Activated naive CD8-positive, alpha-beta T cell treated with anti-CD3 and anti-CD28 coated beads for 36 hours (primary cell): ENCODE results near the gene ITIH5. TPM values are rescaled to one million over a fixed set of nuclear protein-coding genes. Genes with fewer than 3 reads are reported as not detected.

Source experiments
- DNase-seq: peaks from one replicate; pipeline ENCODE4 v3.0.0; 2021
- H3K27ac Mint-ChIP-seq: one replicate; pipeline ENCODE4 v1.8.0; 2022; ENCODE audit warnings: mild to moderate bottlenecking, moderate library complexity, mixed read lengths
- H3K27me3 Mint-ChIP-seq: one replicate; pipeline ENCODE4 v1.8.0; 2022; ENCODE audit warnings: mild to moderate bottlenecking, mixed read lengths
- H3K36me3 Mint-ChIP-seq: one replicate; pipeline ENCODE4 v1.8.0; 2021; ENCODE audit warnings: mild to moderate bottlenecking, mixed read lengths
- H3K4me1 Mint-ChIP-seq: one replicate; pipeline ENCODE4 v1.8.0; 2021; ENCODE audit warnings: mixed read lengths
- H3K4me3 Mint-ChIP-seq: one replicate; pipeline ENCODE4 v1.8.0; 2022; ENCODE audit warnings: mild to moderate bottlenecking, moderate library complexity, mixed read lengths
- H3K9me3 Mint-ChIP-seq: one replicate; pipeline ENCODE4 v1.8.0; 2022; ENCODE audit warnings: mixed read lengths
- total RNA-seq, 2 experiments: library from RNA; stranded (reverse); gene quantifications; one replicate each; pipeline ENCODE4 v1.2.3, GENCODE V29; 2021

ITIH5 gene
- total RNA-seq, 2 experiments from 2014 or later = not detected

DNA sequence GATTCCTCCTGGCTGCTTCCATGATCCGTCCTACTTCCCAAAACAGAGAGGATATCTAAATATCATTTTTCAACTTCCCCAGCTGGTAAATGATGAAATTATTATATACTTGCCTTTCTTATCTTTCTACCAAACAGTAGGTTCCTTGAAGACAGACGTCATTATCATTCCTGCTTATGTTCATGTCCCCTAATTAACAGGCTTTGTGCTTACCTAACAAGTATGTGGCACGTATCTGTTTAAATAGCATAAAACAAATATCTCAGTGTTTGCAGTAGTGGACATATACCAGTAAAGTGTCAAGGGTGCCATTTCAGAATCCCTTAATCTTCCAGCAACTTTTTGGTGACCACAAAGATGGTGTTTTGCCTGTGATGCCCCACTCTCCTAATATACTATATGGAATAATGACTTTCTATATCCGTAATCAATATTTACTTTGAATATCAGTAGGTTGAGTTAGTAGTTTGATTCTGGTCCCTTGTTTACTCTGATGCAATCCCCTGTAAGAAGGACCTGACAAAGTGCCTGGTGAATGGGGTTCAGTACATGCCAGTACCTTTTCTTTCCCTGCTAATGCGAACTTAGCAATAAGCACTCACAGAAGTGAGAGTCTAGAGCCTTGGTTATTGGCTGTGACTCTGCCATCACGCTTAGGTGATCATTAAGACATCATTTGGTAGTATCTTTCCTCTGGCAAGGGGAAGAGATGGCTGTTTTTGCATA, 124.4 kb downstream of the ITIH5 start:
- H3K36me3 Mint-ChIP-seq = peaks cover 15% of the 10 kb centered on the region
- peaks cover 18% of the 10 kb centered on the region for H3K4me1 Mint-ChIP-seq
- H3K27me3 Mint-ChIP-seq = no peaks in the 10 kb centered on the region
- H3K27ac Mint-ChIP-seq = no peak overlapping the region
- no peak overlapping the region for H3K4me3 Mint-ChIP-seq
- DNase-seq = no peak
- peaks cover 9% of the 10 kb centered on the region for H3K9me3 Mint-ChIP-seq

DNA sequence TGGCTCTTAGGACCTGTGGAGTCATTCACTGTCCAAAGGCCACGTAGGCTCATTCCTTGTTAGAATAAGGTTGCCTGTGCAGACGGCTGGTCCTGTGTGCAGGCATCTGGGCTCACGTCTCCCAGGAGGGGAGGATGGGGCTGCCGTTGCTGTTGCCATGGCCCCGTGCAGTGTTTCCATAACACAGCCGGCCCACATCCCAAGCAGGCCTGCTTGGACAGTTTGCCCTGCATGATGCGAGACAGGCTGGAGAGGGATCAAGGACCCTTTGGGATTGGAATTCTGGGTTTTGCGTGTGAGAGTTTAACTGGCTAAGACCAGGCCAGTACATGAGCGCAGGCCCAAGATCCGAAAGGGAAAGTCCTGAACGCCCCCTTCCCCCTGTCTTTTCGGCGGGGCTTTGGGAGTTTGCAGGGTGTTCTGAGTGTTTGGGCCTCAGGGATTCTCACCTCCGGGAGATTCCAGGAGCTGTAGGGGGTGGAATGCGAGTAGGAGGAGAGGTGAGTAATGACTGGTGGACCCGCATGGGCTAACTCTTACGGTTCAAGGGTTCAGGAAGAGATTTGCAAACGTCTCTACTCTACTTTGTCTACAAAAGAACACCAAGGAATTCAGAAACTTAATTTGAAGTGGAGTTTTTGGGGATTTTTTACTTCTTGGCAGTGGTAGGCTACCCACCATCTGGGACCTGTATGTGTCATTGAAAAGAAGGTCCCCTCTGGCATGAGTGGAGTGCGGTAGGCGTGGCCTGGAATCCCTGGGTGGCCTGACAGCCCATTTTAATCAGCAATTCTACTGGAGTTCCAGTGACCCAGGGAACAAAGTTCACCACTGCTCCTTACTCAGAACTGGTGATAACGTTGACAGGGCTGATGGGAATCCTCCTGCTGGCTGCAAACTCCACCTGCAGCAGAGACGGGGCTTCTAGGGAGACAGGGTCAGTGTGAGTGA, 125.4 kb downstream of the ITIH5 start:
- DNase-seq = no peak
- Mint-ChIP-seq H3K27ac (no peak overlapping the region), H3K4me3 (no peak overlapping the region), H3K9me3 (peaks cover 9% of the 10 kb centered on the region), H3K4me1 (peaks cover 18% of the 10 kb centered on the region), H3K27me3 (no peaks in the 10 kb centered on the region), H3K36me3 (peaks cover 15% of the 10 kb centered on the region)

DNA sequence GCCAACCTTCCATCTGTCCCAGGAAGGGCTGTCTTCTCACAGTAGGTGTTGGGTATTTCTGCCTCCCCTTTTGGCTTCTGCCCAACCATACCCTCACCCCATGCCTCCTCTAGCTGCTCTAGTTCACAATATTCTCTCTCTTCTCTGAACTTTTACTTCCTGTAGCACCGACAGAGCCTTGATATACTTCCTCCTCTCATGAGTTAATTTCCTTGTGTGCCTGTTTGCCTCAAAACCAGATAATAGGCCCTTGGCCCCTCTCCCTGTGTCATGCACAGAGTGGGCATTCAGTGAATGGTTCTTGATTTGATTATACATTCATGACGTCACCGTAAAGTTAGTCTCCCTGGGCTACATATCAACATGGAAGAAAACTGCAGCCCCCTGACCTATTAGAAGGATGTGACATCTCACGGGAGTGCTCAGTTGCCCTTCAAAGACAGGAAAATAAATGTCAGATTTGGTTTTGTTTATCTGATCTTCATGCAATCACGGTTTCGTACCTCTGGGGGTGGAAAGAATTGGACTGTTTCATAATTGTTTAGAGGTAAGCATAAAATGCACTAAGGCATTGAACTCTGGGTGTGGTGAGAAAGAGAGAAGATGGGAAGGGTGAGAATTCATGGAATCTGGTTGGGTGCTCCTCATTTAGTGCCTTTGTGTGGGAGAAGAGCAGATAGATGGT, 127.7 kb downstream of the ITIH5 start:
- H3K4me1 Mint-ChIP-seq = peaks cover 18% of the 10 kb centered on the region
- H3K9me3 Mint-ChIP-seq = peaks cover 9% of the 10 kb centered on the region
- H3K27ac Mint-ChIP-seq = peak overlapping the region; percentile 92
- H3K4me3 Mint-ChIP-seq = peak overlapping the region; percentile 57
- H3K27me3 Mint-ChIP-seq = no peaks in the 10 kb centered on the region
- peak; percentile 37 for DNase-seq
- H3K36me3 Mint-ChIP-seq = peaks cover 15% of the 10 kb centered on the region

DNA sequence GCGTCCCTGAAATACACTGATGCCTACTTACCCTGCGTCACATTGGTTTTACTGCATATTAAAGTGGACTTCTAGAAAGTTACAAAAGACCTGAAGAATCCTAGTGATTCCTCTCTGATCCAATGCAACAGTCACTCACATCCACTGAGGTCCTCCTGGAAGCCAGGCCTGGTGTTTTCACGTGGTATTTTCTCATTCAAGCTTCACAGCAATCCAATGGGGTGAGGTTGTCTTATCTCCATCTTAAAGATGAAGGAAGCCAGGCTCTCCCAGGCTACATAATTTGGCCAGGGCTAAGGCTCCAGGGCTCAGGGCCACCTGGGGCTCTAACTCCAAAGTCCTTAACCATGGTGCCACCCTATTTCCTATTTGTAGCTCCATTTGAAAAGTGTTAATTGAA, 129.6 kb downstream of the ITIH5 start:
- Mint-ChIP-seq H3K4me3 (no peak overlapping the region), H3K36me3 (peaks cover 15% of the 10 kb centered on the region), H3K9me3 (peaks cover 9% of the 10 kb centered on the region), H3K27ac (no peak overlapping the region), H3K27me3 (no peaks in the 10 kb centered on the region), H3K4me1 (peaks cover 18% of the 10 kb centered on the region)
- DNase-seq = no peak

DNA sequence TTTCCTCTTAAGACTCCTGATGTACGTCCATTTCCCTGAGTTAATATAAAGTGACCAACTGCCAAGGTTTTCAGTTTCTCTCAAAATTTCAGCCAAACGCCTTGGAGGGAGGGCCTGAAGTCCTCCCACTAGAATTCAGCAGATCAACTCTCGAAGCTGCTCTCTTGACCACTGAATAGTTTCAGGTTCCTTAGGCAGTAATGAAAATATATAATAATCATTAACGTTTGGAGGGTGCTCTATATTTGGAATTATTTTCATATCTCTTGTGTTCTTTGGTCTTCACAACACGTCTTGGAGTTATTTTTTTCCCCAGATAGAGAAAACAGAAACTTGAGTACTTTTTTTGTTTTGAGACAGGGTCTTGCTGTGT, 132.3 kb downstream of the ITIH5 start:
- no peak overlapping the region for H3K4me3 Mint-ChIP-seq
- H3K36me3 Mint-ChIP-seq = peaks cover 14% of the 10 kb centered on the region
- peaks cover 15% of the 10 kb centered on the region for H3K4me1 Mint-ChIP-seq
- peaks cover 7% of the 10 kb centered on the region for H3K27me3 Mint-ChIP-seq
- no peak for DNase-seq
- no peak overlapping the region for H3K27ac Mint-ChIP-seq
- H3K9me3 Mint-ChIP-seq = peaks cover 9% of the 10 kb centered on the region

DNA sequence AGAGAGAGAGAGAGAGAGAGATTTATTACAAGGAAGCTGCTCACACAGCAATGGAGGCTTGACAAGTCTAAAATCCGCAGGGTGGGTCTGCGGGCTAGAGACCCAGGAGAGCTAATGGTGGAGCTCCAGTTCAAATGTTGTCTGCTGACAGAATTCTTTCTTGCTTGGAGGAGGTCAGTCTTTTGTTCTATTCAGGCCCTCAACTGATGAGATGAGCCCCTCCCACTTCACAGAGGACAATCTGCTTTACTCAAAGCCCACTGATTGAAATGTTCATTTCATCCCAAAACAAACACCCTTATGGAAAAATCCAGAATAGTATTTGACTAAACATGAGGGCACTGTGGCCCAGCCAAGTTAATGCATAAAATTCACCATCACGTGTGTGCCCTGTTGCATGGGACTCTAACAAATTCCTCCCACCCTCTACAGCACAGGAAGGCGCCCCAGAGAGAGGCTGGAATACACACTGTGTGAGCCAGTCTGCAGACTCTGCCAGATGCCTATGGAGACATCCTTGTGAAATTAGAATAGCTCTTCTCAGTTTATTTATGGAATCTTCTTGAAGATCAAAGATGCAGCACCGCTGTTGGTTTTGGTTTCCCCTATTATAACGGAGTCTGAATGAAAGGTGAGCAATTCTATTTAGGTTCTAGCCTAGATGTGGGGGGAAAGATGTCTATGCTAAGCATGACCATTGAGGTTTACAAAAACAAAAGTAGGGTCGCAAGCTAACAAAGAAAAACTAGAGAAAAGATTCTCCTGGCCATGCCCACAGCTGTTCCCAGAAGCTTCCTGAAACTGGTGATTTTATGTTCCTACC, 132.9 kb downstream of the ITIH5 start:
- Mint-ChIP-seq H3K4me1 (peaks cover 9% of the 10 kb centered on the region), H3K27ac (no peak overlapping the region), H3K9me3 (peaks cover 7% of the 10 kb centered on the region), H3K27me3 (peaks cover 7% of the 10 kb centered on the region), H3K36me3 (peaks cover 11% of the 10 kb centered on the region), H3K4me3 (no peak overlapping the region)
- no peak for DNase-seq

DNA sequence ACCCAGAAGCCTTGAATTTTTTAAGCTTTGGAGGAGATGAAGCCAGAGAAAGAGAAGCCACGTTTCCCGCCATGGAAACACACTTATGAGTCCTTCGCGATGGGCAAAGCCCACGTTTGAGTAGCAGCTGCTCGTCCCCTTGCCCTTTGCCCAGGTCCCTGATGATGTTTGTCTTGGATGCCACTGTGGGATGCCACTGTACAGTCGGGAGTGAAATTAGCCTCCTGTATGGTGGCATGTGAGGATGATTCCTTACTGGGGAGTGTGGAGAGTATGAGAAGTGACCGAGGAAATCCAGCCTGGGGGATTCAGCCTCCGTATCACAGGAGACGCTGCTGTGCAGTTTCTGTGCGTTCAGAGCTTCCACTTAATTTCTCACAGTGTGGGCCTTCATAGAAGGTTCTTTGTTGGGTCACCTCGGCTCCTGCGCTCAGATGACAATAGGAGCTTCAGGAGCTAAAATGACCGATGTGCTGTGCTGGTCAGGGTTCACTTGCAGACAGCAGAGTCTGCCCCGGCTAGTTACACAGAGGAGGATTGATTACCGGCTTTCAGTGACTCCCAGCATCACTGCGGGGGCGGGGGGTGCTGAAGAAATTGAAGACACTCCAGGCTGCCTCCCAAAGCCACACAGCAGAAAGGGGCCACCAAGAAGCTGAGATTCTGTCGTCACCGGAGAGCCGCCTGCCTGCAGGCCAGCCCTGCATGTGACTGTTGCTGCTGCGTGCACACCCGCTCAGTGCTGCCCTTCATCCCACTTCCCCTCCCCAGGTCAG, 133.9 kb downstream of the ITIH5 start:
- Mint-ChIP-seq H3K4me3 (no peak overlapping the region), H3K9me3 (no peaks in the 10 kb centered on the region), H3K27ac (no peak overlapping the region), H3K4me1 (no peaks in the 10 kb centered on the region), H3K36me3 (peaks cover 3% of the 10 kb centered on the region), H3K27me3 (peaks cover 7% of the 10 kb centered on the region)
- no peak for DNase-seq

GRCh38 chr10:7529638-7530037, 137.1 kb downstream of the ITIH5 start:
- Mint-ChIP-seq H3K4me3 (no peak overlapping the region), H3K27me3 (peaks cover 7% of the 10 kb centered on the region), H3K9me3 (no peaks in the 10 kb centered on the region), H3K4me1 (peaks cover 3% of the 10 kb centered on the region), H3K27ac (no peak overlapping the region), H3K36me3 (no peaks in the 10 kb centered on the region)
- no peak for DNase-seq

DNA sequence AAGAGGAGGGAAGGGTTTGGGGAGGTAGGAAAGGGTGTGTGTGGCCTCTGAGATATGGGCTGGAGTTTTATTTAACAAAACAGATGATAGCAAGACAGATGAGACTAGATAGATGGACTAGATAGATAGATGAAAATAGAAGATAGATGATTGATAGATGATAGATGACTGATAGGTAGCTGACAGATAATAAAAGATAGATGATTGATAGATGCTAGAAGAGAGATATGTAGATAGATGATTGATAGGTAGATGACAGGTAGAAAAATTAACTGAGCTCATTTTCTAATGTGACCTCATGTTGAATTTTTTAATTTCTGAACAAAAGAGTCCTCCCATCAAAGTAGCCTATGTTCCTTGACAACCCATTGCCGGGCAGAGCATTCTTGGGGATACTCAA, 139.3 kb downstream of the ITIH5 start:
- Mint-ChIP-seq H3K27ac (no peak overlapping the region), H3K9me3 (no peaks in the 10 kb centered on the region), H3K27me3 (peaks cover 7% of the 10 kb centered on the region), H3K4me1 (peaks cover 8% of the 10 kb centered on the region), H3K36me3 (no peaks in the 10 kb centered on the region), H3K4me3 (no peak overlapping the region)
- DNase-seq = no peak

GRCh38 chr10:7526017-7526400, 140.8 kb downstream of the ITIH5 start:
- Mint-ChIP-seq H3K27ac (no peak overlapping the region), H3K36me3 (no peaks in the 10 kb centered on the region), H3K9me3 (no peaks in the 10 kb centered on the region), H3K27me3 (peaks cover 2% of the 10 kb centered on the region), H3K4me3 (no peak overlapping the region), H3K4me1 (peaks cover 8% of the 10 kb centered on the region)
- DNase-seq = no peak

DNA sequence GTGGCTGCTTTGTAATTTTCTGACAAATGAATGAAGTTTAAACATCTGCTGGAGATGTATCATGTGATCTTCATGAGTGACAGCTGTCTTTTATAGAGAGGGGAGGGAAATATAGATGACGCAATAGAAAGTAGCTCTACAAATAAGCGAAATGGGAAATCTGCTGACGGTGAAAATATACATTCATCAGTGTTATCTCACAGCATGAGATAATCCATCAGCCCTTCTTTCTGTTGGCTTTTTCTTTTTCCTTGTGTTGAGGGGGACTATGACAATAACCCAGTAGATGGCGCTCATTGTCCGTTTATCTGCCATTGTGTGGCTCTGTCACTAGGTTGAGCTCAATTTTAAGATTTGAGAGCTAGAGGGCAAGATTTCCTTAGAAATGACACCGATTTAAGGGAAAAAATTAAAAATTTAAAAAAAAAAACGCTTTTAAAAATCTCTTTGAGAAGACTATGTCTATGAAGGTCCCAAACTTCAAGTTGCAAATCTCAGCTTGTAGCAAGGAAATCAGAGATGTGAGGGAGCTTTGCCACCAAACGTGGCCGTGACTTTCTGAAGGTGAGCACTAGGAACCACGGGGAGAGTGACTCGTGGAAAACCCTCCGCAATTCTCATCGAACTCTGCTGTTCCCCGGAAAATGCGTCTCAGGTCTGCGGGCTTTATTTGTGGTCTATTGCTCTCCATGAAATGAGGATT, 141.3 kb downstream of the ITIH5 start:
- Mint-ChIP-seq H3K4me1 (peaks cover 8% of the 10 kb centered on the region), H3K4me3 (no peak overlapping the region), H3K9me3 (no peaks in the 10 kb centered on the region), H3K36me3 (no peaks in the 10 kb centered on the region), H3K27me3 (no peaks in the 10 kb centered on the region), H3K27ac (no peak overlapping the region)
- DNase-seq = peak; percentile 51

- no peak overlapping the region for H3K4me3 Mint-ChIP-seq
- no peaks in the 10 kb centered on the region for H3K36me3 Mint-ChIP-seq
- H3K27me3 Mint-ChIP-seq = no peaks in the 10 kb centered on the region
- H3K4me1 Mint-ChIP-seq = peaks cover 8% of the 10 kb centered on the region
- H3K9me3 Mint-ChIP-seq = no peaks in the 10 kb centered on the region
- DNase-seq = no peak
- no peak overlapping the region for H3K27ac Mint-ChIP-seq
Measured at GRCh38 chr10:7523656-7524055, 143.1 kb downstream of the ITIH5 start.
